ENCODE data around the gene ADCY3. TPM values are rescaled to one million over a fixed set of nuclear protein-coding genes. Genes with fewer than 3 reads are reported as not detected.

ADCY3 gene
- total RNA-seq, 1 donor from 2014 or later, result 38.6 TPM

- no peak for TF ChIP-seq CTCF (IDR thresholded peaks at IDR 0.05; ENCODE audit: unreplicated experiment)
- no peaks in the 10 kb centered on the region for H3K9me3 Mint-ChIP-seq
- no peak for DNase-seq (ENCODE audit: low spot score in 2 of 2, unreplicated experiment in 2 of 2)
- no peaks in the 10 kb centered on the region for H3K27me3 Mint-ChIP-seq (ENCODE audit: low read depth)
- H3K27ac Mint-ChIP-seq, result no peak overlapping the region
- no peaks in the 10 kb centered on the region for H3K4me1 Mint-ChIP-seq
- H3K4me3 Mint-ChIP-seq, result no peak overlapping the region
- H3K36me3 Mint-ChIP-seq, result peaks cover 35% of the 10 kb centered on the region
Measured at GRCh38 chr2:24947561-24948157, 27.6 kb upstream of the ADCY3 start.

DNA sequence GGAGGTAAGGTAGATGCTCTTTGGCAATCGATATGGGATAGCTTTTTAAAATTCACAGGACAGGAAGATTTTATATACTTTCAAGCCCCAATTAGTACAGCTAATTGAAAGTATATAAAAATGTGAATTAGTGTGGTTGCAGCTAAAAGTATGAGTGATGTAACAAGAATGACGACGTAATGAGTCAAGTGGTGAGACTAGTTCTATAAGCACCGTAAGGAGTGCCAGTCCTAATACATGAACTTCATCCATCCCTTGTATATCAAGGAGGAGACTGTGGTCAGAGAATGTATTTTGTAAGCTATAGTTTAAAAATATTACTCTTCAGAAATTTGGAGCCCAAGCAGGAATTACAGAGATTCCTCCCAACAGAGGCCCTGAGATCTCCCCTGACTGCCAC lies 25.9 kb upstream of the ADCY3 start:
- no peaks in the 10 kb centered on the region for H3K4me1 Mint-ChIP-seq
- H3K4me3 Mint-ChIP-seq, result no peak overlapping the region
- no peaks in the 10 kb centered on the region for H3K27me3 Mint-ChIP-seq (ENCODE audit: low read depth)
- no peak for TF ChIP-seq CTCF (IDR thresholded peaks at IDR 0.05; ENCODE audit: unreplicated experiment)
- DNase-seq (ENCODE audit: low spot score in 2 of 2, unreplicated experiment in 2 of 2), result no peak
- no peaks in the 10 kb centered on the region for H3K9me3 Mint-ChIP-seq
- no peak overlapping the region for H3K27ac Mint-ChIP-seq
- H3K36me3 Mint-ChIP-seq, result peaks cover 22% of the 10 kb centered on the region

GRCh38 chr2:24943427-24944053 lies 23.5 kb upstream of the ADCY3 start:
- no peak for TF ChIP-seq CTCF (IDR thresholded peaks at IDR 0.05; ENCODE audit: unreplicated experiment)
- no peak for DNase-seq (ENCODE audit: low spot score in 2 of 2, unreplicated experiment in 2 of 2)
- no peak overlapping the region for H3K27ac Mint-ChIP-seq
- peaks cover 20% of the 10 kb centered on the region for H3K36me3 Mint-ChIP-seq
- no peak overlapping the region for H3K4me3 Mint-ChIP-seq
- H3K9me3 Mint-ChIP-seq, result no peaks in the 10 kb centered on the region
- no peaks in the 10 kb centered on the region for H3K27me3 Mint-ChIP-seq (ENCODE audit: low read depth)
- no peaks in the 10 kb centered on the region for H3K4me1 Mint-ChIP-seq

DNA sequence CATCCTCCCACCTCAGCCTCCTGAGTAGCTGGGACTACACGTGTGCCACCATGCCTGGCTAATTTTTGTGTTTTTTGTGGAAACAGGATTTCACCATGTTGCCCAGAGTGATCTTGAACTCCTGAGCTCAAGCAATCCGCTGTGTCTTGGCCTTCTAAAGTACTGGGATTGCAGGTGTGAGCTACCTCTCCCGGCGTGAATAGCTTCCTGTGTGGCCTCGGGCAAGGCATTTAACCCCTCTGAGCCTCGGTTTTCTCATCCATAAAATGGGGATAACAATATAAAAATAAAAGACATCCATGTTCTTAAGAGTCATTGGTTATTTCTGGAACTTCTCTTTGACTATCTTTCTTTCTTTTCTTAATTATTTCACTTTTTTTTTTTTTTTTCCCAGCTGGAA lies 19.3 kb upstream of the ADCY3 start:
- no peak for TF ChIP-seq CTCF (IDR thresholded peaks at IDR 0.05; ENCODE audit: unreplicated experiment)
- Mint-ChIP-seq H3K4me3 (no peak overlapping the region), H3K27ac (no peak overlapping the region), H3K4me1 (no peaks in the 10 kb centered on the region), H3K9me3 (no peaks in the 10 kb centered on the region), H3K36me3 (peaks cover 3% of the 10 kb centered on the region), H3K27me3 (ENCODE audit: low read depth) (no peaks in the 10 kb centered on the region)
- DNase-seq (ENCODE audit: low spot score in 2 of 2, unreplicated experiment in 2 of 2), result no peak

DNA sequence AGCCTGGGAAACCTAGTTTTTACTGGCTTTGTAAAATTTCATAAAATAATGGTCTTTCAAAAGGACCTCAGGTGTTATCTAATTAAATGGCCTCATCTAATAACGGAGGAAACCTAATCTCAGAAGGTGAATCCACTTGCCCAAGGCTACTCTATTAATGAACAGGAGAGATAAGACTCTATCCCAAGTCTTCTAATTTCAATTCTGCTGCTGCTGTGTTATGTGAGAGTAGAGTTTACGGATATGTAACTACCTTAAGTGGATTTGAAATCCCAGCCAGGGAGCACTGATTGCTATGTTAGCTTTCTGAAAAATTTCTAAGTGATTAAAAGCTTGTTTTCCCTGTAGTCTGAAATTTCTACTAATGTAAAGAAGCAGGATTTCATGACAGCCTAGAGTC lies 17.2 kb upstream of the ADCY3 start:
- Mint-ChIP-seq H3K36me3 (no peaks in the 10 kb centered on the region), H3K9me3 (no peaks in the 10 kb centered on the region), H3K27ac (no peak overlapping the region), H3K27me3 (ENCODE audit: low read depth) (peaks cover 1% of the 10 kb centered on the region), H3K4me3 (no peak overlapping the region), H3K4me1 (no peaks in the 10 kb centered on the region)
- no peak for TF ChIP-seq CTCF (IDR thresholded peaks at IDR 0.05; ENCODE audit: unreplicated experiment)
- DNase-seq (ENCODE audit: low spot score in 2 of 2, unreplicated experiment in 2 of 2), result no peak
